A549 (cell line): Measurements from ENCODE around the gene DIP2C.

ENCODE experiments used
- BHLHE40 ChIP-seq: IDR thresholded peaks from 2 replicates; pipeline ENCODE4 v1.6.1; 2012; ENCODE audit warnings: low read depth, low read length, inconsistent platforms
- CHD4 ChIP-seq: fragments of 200-600 bp; sonication (generic); IDR thresholded peaks from 2 replicates; pipeline ENCODE4 v1.6.1; 2016; ENCODE audit warnings: antibody characterized with exemption, mild to moderate bottlenecking, borderline replicate concordance
- MAZ ChIP-seq: fragments of 150-350 bp; IDR thresholded peaks from 2 replicates; pipeline ENCODE4 v1.6.1; 2014; ENCODE audit warnings: antibody characterized with exemption, low read depth, low read length, borderline replicate concordance
- POLR2A ChIP-seq: IDR thresholded peaks from 2 replicates; pipeline ENCODE4 v1.6.1; 2012; ENCODE audit warnings: mild to moderate bottlenecking, low read length
- RCOR1 ChIP-seq: fragments of 150-350 bp; IDR thresholded peaks from 2 replicates; pipeline ENCODE4 v1.6.1; 2014; ENCODE audit warnings: antibody characterized with exemption, low read length, low read depth
- SREBF2 ChIP-seq: fragments of 450-650 bp; IDR thresholded peaks from 2 replicates; pipeline ENCODE4 v1.6.1; 2014; ENCODE audit warnings: mild to moderate bottlenecking, moderate library complexity
- TF ChIP-seq, protein P1 (sequence below): fragments of 200-600 bp; sonication (generic); IDR thresholded peaks from 2 replicates; pipeline ENCODE4 v1.6.1; 2016; ENCODE audit warnings: antibody characterized with exemption, mild to moderate bottlenecking, moderate library complexity
- TF ChIP-seq, protein P2 (sequence below): fragments of >200 bp; sonication (Bioruptor Twin); formaldehyde crosslinking; IDR thresholded peaks from 3 replicates; pipeline ENCODE4 v1.5.1; 2016
- TF ChIP-seq, protein P3 (sequence below): IDR thresholded peaks from 2 replicates; pipeline ENCODE4 v1.6.1; 2012
- TF ChIP-seq, protein P4 (sequence below): fragments of 450-650 bp; IDR thresholded peaks from 2 replicates; pipeline ENCODE4 v1.6.1; 2014; ENCODE audit warnings: antibody characterized with exemption
- TF ChIP-seq, protein P5 (sequence below): fragments of 250-450 bp; sonication (Bioruptor Pico); IDR thresholded peaks from 2 replicates; pipeline ENCODE4 v1.5.0; 2021; ENCODE audit warnings: mild to moderate bottlenecking, moderate library complexity, borderline replicate concordance

DNA sequence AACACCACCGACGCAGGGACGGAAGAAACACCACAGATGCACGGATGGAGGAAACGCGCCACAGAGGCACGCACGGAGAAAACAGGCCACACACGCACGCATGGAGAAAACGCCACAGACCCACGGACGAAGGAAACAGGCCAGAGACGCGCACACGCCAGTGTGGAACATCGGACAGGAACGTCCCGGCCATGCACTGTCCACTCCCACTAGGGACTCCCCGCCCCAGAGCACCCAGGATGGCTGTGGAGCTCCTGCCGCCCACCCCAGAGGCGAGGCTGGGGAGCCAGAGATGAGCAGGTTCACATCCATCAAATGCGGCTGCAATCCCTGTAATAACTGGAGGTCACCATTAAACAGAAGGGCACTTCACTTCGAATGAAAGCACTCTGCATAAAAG lies 17.3 kb downstream of the DIP2C start:
- TF ChIP-seq, protein P1, sequence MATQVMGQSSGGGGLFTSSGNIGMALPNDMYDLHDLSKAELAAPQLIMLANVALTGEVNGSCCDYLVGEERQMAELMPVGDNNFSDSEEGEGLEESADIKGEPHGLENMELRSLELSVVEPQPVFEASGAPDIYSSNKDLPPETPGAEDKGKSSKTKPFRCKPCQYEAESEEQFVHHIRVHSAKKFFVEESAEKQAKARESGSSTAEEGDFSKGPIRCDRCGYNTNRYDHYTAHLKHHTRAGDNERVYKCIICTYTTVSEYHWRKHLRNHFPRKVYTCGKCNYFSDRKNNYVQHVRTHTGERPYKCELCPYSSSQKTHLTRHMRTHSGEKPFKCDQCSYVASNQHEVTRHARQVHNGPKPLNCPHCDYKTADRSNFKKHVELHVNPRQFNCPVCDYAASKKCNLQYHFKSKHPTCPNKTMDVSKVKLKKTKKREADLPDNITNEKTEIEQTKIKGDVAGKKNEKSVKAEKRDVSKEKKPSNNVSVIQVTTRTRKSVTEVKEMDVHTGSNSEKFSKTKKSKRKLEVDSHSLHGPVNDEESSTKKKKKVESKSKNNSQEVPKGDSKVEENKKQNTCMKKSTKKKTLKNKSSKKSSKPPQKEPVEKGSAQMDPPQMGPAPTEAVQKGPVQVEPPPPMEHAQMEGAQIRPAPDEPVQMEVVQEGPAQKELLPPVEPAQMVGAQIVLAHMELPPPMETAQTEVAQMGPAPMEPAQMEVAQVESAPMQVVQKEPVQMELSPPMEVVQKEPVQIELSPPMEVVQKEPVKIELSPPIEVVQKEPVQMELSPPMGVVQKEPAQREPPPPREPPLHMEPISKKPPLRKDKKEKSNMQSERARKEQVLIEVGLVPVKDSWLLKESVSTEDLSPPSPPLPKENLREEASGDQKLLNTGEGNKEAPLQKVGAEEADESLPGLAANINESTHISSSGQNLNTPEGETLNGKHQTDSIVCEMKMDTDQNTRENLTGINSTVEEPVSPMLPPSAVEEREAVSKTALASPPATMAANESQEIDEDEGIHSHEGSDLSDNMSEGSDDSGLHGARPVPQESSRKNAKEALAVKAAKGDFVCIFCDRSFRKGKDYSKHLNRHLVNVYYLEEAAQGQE: no peak
- TF ChIP-seq, protein P2, sequence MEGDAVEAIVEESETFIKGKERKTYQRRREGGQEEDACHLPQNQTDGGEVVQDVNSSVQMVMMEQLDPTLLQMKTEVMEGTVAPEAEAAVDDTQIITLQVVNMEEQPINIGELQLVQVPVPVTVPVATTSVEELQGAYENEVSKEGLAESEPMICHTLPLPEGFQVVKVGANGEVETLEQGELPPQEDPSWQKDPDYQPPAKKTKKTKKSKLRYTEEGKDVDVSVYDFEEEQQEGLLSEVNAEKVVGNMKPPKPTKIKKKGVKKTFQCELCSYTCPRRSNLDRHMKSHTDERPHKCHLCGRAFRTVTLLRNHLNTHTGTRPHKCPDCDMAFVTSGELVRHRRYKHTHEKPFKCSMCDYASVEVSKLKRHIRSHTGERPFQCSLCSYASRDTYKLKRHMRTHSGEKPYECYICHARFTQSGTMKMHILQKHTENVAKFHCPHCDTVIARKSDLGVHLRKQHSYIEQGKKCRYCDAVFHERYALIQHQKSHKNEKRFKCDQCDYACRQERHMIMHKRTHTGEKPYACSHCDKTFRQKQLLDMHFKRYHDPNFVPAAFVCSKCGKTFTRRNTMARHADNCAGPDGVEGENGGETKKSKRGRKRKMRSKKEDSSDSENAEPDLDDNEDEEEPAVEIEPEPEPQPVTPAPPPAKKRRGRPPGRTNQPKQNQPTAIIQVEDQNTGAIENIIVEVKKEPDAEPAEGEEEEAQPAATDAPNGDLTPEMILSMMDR: no peak
- TF ChIP-seq, protein P3, sequence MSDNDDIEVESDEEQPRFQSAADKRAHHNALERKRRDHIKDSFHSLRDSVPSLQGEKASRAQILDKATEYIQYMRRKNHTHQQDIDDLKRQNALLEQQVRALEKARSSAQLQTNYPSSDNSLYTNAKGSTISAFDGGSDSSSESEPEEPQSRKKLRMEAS: no peak
- TF ChIP-seq RCOR1 (no peak), SREBF2 (no peak), BHLHE40 (no peak), CHD4 (no peak), POLR2A (no peak), MAZ (no peak)
- TF ChIP-seq, protein P4, sequence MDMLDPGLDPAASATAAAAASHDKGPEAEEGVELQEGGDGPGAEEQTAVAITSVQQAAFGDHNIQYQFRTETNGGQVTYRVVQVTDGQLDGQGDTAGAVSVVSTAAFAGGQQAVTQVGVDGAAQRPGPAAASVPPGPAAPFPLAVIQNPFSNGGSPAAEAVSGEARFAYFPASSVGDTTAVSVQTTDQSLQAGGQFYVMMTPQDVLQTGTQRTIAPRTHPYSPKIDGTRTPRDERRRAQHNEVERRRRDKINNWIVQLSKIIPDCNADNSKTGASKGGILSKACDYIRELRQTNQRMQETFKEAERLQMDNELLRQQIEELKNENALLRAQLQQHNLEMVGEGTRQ: no peak
- TF ChIP-seq, protein P5, sequence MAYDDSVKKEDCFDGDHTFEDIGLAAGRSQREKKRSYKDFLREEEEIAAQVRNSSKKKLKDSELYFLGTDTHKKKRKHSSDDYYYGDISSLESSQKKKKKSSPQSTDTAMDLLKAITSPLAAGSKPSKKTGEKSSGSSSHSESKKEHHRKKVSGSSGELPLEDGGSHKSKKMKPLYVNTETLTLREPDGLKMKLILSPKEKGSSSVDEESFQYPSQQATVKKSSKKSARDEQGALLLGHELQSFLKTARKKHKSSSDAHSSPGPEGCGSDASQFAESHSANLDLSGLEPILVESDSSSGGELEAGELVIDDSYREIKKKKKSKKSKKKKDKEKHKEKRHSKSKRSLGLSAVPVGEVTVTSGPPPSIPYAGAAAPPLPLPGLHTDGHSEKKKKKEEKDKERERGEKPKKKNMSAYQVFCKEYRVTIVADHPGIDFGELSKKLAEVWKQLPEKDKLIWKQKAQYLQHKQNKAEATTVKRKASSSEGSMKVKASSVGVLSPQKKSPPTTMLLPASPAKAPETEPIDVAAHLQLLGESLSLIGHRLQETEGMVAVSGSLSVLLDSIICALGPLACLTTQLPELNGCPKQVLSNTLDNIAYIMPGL (CRISPR knock-in tag): no peak
